Activated CD4-positive, alpha-beta T cell treated with anti-CD3 and anti-CD28 coated beads, Interleukin-2, amount 50 U/mL, for 1 hour (primary cell): ENCODE results near the gene PCIF1.

Source experiments
- DNase-seq: peaks from one replicate; pipeline ENCODE4 v3.0.0-alpha.2; 2020

Gene PCIF1

DNA sequence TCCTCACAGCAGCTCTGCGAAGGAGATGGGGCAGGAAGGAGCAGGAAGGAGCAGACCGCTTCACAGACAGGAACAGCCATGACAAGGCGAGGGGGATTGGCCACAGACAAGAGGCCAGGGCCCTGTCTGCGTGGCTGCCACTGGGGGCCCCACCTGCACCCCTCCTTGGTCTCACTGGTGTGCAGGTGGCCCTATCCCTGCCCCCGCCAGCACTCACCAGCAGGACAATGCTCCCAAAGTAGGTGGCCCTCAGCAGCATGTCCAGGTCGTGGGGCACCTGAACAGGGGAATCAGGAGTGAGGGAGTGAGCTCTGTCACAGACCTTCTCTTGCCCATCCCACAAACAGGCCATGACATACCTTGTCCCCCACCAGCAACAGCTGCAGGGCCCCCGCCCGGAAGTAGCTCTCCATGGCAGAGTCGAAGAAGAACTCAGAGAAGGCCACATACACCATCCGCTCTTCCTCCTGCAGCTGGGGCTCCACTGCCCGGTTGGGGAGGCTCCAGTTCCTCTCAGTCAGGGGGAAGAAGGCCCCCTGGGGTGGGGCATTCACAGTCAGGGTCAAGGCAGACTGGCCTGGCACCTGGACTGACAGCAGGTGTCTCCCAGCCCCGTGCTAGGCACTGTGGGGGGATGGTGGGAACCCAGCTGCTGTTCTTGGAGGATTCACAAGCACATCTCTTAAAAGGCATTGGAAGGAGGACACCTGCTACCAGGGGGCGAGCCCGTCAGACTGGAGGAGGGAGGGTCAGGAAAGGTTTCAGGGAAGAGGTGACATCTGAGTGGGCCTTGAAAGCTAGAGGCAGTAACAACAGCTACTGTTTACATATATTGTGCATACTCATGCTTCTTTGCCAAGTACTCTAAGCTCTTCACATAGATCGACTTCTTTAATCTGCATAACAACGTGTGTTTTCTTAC, 29.6 kb upstream of the PCIF1 start:
- DNase-seq = no peak

DNA sequence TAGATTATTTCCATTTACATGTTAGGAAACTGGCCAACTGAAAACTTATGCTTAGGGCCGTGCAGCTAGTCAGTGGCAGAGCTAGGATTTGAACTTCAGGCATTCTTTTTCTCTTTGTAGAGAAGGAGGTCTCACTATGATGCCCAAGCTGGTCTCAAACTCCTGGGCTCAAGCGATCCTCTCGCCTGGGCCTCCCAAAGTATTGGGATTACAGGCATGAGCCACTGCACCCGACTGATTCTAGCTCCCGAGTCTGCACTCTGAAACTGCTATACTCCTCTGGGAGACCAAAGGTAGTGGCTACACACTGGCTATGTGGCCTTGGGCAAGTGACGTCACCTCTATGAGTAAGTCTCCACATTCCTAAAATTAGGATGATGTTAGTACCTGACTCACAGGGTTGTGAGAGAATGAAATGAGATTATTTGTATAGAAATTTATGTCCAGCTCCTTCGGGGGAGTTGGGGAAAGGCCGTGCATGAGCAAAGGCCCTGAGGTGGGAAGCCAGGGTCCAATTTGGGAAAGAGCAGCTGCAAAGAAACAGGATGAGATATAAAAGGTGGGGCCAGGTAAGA, 28.9 kb upstream of the PCIF1 start:
- no peak for DNase-seq

DNA sequence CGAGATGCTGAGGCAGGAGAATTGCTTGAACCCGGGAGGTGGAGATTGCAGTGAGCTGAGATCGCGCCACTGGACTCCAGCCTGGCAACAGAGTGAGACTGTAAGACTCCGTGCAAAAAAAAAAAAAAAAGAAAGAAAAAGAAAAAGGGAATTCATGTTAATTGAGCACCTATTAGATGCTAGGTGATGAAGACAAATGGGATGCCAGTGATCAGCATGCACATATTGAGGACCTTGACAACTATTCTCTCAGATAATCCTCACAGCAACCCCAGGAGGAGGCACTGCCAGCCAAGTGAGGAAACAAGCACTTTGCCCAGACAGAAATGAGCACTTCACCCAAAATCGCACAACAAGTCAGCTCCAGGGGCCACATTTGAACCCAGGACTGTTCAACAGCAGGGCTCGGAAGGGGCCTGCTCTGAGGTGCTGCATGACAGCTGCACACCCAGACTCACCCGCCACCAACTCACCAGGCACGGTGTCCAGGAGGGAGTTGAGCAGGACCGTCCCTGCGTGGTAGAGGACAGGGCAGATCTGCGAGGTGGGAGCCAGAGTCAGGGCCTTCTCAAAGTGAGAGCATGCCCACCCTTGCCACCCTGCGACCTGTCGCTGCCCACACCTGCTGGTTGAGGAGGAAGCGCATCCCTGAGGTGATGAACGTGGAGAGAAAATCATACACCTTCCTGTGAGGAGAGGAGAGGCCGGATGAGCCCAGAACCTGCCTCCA, 27.1 kb upstream of the PCIF1 start:
- DNase-seq = no peak

DNA sequence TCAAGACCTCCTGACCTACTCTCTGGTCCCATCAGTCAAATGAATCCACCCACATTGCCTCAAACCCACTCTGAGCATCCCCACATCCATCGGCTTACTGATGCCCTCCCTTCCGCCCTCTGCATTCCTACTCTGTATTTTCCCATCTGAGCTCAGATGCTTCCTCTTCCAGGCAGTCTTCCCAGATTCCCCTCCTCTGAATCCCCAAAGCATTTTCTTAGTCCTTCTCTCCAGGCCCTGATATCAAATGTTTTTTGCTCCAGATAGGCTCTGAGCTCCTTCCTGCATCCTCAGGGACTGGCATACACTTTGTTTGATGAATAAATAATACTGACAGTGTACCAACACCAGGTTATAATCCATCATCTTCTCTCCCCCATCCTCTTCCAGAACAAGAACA, 26.4 kb upstream of the PCIF1 start:
- no peak for DNase-seq

DNA sequence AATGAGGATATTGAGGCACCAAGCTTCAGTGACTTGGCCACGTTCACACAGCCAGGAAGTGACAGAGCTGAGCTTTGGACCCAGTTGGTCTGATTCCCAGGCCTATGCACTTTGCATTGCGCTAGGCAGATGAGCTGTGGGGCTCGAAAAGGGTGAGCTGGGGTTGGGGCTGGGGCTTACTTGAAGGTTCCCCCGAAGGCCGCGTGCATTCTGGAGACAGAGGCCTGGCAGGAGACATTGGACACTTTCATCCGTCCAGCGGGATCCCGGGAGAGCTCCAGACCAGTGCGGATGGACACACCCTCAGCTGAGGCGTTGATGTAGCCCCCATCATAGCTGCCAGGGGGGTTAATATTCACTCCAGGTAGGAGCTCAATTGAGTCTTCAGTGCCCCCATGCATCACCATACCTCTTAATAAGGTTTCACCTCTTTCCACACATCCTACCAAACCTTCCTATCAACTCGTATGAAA, 25.1 kb upstream of the PCIF1 start:
- no peak for DNase-seq

DNA sequence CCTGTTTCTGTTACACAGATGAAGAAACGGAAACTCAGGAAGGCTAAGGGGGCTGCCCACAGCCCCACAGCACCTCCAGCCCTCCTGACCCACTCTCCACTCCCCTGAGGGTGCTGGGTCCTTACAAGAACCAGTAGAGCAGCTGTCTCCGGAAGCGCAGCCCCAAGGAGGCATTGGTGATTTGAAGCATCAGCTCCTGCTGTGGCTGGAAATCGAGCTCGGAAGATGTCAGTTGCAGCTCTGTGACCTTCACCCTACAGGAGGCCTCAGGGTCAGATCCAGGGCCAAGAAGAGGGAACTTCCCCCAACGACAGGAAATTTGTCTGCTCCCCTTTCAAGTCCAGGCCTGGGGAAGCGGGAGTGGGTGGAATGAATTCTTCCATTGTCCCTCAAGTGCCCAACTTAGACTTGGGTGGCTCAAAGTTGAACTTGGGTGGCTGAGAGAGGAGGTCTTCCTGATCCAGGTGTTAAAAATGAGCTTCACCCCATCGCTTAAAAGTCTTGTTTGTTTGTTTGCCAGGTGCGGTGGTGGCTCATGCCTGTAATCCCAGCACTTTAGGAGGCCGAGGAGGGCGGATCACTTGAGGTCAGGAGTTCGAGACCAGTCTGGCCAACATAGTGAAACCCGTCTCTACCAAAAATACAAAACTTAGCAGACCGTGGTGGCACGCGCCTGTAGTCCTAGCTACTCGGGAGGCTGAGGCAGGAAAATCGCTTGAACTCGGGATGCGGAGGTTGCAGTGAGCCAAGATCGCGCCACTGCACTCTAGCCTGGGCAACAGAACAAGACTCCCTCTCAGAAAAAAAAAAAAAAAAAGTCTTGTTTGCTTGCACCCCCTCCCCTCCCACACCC, 24.4 kb upstream of the PCIF1 start:
- DNase-seq = no peak

DNA sequence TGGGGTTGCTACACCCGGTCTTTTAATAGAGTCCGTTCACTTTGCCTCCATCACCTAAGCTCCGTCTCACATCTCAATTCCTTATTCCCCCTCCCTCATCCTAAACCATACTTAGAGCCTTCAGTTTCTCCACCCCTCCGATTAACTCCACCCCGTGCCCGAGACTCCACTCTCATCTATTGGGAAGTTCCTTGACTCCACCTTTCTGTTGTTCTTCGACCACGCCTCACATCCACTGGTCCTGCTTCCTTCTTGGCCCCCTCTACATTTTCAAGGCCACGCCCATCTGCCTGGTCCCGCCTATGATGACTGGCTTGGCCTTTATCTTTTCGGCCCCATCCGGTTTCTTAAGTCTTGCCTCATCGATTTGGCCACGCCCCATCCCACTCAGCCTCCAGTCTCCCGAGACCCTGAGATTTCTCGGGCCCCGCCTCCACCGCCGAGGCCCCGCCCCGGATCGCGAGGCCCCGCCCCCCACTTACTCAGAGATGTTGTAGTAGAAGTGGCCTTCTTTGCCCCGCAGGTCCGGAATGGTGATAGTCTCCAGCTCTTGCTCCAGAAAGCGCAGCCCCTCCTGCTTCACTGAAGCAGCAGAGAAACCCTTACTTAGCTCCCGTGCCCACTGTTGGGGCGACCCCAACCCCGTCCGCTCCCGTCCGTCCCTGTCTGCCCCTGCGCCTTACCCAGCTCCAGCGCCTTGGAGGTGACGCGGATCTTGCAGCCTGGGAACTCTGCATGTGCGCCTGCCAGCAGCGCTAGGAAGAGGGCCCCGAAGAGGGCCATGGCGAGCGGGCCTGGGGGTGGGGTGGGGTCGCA, 23.6 kb upstream of the PCIF1 start:
- DNase-seq = peak; percentile 79

DNA sequence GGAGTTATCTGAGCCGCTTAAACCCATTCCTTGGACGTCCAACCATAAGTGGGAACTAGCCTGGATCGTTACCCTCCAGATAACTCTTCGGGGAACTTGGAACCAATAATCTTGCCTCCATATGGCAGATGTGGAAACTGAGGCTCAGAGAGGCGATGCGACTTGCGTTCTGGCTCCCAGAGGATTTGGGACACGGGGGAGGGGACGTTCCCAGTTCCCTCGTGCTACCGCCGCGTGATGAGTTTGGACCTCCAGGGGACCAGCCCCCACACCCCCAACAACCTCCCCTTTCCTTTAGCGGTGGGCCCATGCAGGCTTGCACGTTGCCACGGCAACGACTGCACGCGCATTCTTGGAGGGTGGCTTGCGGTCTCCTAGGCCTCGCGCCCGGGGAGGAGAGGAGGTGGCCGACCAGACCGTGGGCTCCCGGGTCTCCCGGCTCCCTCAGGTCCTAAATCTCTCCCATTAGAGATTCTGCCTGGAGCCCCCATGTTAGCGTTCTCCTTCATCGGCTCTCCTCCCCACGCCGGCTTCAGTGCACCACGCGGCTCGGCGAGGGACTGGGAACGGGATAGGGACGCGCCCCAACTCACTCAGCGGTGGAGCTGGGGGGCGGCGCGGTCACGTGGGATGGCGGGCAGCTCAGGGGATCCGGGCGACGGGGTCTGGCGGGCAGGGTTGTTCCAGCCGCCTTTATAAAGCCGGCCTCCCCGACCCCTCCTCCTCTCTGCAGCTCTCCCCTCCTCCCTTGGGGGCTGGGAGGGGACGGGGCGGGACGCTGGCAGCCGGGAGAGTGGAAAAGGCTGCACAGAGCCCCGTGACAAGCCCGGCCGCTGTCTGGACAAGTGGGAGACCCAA, 22.8 kb upstream of the PCIF1 start, which contains the start of gene PLTP:
PLTP (minus strand) TSS at position 670 of the 858 bp plus-strand sequence. CDS start 703 bp downstream, outside the sequence.
- peak; percentile 25 for DNase-seq

DNA sequence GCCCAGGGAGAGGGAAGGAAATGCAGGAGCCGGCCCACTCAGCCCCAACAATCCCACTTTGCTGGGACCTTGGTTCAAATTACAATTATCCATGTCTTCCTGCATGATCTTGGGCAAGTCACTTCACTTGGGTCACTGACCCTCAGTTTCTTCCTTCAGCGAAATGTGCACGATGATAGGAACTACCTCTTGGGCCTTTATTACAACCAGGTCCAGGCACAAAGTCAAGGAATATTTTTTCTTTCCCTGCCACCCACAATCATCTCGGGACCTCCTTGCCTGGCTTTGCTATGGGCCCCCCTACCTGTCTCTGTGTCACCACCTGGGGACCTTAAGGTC, 22.2 kb upstream of the PCIF1 start:
- no peak for DNase-seq

DNA sequence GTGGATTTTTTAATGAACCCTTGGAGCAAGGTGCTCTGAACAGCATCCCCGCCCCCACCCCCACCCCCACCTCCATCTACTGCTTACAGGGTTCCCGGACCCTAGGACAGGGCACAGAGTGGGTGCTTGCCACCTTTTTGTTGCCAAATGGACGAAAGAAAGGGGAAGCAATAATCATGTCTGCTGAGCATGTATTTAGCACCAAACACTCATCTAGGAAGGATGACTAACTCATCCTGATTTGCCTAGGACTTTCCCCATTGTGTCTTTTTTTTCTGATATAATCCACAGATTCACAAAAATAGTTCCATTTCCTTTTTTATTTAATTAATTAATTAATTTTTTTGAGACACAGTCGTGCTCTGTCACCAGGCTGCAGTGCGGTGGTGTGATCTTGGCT, 21.4 kb upstream of the PCIF1 start:
- no peak for DNase-seq

DNA sequence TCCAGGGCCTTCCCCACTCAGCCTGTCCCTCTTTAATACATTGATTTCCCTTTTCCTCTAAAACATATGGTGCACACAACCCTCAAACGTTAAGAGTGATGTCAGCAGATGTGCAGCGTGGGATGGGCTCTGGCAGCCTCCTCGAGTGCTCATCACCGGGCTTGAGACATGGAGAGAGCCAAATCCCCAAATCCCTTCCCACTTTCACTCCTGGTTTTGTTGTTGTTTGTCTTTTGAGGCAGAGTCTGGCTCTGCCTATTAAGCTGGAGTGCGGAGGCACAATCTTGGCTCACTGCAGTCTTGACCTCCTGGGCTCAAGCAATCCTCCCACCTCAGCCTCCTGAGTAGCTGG, 16.7 kb upstream of the PCIF1 start:
- no peak for DNase-seq

DNA sequence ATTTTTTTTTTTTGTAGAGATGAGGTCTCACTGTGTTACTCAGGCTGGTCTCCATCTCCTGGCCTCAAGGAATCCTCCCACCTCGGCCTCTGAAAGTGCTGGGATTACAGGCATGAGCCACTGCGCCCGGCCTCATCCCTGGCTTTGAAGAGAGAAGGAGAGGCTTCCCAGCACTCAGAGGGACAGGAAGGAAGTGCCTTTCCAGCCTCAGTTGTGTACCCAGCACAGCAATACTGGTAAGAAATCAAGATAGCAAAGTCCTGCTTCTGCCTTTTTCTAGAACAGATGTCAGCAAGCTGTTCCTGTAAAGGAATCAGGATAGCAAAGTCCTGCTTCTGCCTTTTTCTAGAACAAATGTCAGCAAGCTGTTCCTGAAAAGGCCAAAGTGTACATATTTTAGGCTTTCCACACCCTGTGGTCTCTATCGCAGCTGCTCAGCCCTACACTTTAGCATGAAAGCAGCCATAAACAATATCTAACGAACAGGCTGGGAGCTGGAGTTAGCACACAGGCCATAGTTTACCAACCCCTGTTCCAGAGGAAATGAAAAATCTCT, 16.2 kb upstream of the PCIF1 start:
- DNase-seq = no peak

DNA sequence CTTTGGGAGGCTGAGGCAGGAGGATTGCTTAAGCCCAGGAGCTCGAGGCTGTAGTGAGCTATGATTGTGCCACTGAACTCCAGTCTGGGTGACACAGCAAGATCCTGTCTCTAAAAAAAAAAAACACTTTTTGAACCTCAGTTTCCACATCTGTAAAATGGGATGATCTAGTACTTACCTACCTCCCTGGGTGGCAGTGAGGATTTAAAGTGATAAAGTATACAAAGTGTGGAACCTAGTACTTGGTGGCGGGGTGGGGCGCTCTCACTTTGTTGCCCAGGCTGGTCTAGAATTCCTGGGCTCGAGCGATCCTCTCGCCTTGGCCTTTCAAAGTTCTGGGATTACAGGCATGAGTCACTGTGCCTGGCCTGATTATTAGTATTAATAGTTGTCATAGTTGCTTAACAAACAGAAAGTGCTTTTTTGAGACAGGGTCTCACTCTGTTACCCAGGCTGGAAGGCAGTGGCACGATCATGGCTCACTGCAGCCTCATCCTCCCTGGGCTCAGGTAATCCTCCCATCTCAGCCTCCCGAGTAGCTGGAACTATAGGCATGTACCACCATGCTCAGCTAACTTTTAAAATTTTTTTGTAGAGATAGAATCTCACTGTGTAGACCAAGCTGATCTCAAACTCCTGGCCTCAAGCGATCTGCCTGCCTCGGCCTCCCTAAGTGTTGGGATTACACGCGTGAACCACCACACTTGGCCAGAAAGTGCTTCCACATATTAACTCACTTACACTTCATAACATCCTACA, 15.5 kb upstream of the PCIF1 start:
- DNase-seq = no peak

DNA sequence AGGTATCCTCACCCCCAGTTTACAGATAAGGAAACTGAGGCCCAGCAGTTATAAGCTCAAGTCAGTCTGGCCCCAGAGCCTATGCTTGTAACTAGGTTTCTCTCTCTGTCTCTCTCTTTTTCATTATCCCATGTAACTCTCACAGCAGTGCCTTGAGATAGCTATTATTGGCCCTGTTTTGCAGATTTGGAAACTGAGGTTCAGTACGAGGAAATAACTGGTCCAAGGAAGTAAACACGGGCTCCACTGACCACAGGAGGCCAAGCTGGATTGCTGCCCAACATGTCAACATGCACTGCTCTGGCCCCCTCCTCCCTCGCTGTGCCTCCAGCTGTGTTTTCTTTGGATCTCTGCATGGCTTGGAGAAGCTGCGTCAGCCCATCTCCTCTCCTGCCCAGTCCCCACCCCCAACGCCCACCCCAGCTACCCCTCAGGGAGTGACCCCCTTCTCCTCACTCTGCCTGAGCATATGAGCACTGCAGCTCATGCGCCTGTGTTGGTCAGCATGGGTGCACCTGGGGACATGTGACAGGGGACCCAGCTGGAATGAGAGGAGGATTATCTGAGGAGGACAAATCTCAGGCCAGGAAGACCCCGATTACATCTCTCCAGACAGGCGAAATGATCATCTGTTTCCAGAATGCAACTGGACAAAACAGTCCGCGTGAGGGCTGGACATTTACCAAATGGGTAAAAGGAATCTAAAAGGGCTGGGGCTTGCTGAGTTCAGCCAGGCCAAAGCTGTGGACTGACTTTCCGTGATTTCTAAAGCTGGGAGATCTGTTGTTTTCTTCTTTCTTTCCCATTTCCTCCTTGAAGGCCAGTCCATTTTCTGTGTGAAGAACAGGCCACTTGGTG, 14.7 kb upstream of the PCIF1 start:
- no peak for DNase-seq

DNA sequence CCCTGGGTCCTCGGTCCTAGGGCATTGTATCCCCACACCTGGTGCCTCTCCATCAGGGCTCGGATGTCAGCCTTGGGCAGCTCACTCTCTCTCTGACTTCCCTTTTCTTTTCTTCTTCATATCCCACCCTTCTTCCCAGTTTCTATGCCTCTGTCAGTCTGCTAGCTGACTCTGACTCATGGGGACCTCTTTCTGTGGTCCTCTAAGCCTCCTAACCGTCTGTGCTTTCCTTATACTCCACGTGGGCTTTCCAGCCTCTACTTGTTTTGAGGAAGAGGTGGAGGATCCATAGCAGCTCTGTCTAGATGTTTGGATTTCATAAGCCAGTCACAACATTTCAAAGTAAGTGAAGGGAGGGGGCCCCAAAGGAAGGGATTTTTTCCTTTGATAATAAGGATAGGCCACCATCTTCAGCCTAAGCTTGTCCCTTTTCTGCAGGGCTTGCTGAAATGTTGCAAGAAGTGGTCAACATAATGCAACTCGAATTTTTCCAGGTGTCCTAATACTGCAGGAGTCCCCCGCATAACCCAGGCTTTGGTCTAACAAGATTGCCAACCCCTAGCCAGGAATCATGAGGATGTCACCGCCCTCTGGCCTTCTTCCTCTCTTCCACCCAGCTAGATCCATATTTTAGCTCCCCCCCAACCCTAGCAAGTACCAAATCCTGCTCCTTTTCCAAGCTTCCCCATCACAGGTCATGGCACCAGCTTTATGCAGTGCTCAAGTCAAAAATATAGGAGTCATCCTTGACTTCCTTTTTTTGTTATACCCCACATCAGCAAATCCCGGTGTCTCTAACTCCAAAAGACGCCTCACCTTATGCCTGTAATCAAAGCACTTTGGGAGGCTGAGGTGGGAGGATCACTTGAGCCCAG, 13.8 kb upstream of the PCIF1 start:
- no peak for DNase-seq

DNA sequence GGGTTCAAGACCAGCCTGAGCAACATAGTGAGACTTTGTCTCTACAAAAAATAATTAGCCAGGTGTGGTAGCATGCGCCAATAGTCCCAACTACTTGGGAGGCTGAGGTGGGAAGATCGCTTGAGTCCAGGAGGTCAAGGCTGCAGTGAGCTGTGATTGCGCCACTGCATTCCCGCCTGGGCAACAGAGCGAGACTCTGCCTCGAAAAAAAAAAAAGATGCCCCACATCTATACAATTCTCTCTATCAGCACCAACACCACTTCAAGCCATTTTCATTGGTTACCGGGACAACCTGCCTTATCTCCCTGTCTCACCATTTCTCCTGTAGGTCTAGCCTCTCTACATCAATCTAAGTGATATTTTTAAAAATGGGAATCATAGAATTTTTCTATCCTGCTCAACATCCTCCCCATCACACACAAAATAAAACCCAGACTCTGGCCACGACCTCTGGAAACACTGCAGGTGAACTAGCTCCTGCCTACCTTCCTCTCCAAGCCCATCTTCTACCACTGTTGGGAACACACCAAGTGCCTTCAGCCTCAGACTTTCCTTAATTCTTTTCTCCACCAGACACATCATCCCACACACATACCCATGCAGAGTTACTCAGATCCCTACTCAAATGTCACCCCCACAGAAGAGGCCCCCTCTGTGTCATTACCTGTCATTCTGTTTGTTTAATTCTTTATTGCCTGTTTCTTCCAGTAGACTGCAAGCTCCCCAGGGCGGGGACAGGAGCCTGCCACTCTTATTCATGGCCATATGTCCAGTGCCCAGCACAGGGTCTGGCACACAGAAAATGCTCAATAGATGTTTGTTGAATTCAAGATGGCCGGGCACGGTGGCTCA, 12.9 kb upstream of the PCIF1 start:
- no peak for DNase-seq
